ENCODE results near the gene UTP14C. TPM values are rescaled to one million over a fixed set of nuclear protein-coding genes. Genes with fewer than 3 reads are reported as not detected.

Gene UTP14C
- total RNA-seq, 1 experiment from 2014 or later: 11.8 TPM

- CTCF ChIA-PET: no interaction called here
- no TSS peak for BruUV-seq (replicated peaks)
Observed at GRCh38 chr13:51993713-51994112, 30.8 kb upstream of the UTP14C start.

GRCh38 chr13:51995677-51996551 is 28.6 kb upstream of the UTP14C start:
- no peak overlapping the region for H3K27ac Mint-ChIP-seq (ENCODE audit: unreplicated experiment)
- Histone ChIP-seq H3K27me3 (replicated peaks; ENCODE audit: control insufficient read depth, insufficient read depth, low read length) (no peaks in the 10 kb centered on the region), H3K36me3 (ENCODE audit: control insufficient read depth, insufficient read depth, low read length) (no peaks in the 10 kb centered on the region), H3K4me1 (peaks cover 51% of the 10 kb centered on the region), H3K9me3 (no peaks in the 10 kb centered on the region), H3K4me3 (ENCODE audit: low read depth, low read length) (no peak overlapping the region)
- TF ChIP-seq CTCF (IDR thresholded peaks at IDR 0.05; ENCODE audit: insufficient read depth in 1 of 2, low read depth in 1 of 2, low read length in 1 of 2, severe bottlenecking in 1 of 2, unreplicated experiment in 1 of 2): no peak
- BruUV-seq (replicated peaks): no TSS peak
- DNase-seq: no peak
- ChIA-PET POLR2A (no interaction called here), CTCF (interaction anchor here (0.6 kb wide), 1 partner anchor 103 kb away, joined by 3 read pairs; no protein-coding TSS in a partner anchor)
- intact Hi-C loops (cut with micrococcal nuclease; ENCODE audit: unreplicated experiment): loop anchor here (5.0 kb wide), 2 partner anchors 84 to 139 kb away; no protein-coding TSS in a partner anchor
- H3K27me3 Mint-ChIP-seq (ENCODE audit: insufficient read depth, unreplicated experiment): no peaks in the 10 kb centered on the region
- no peaks in the 10 kb centered on the region for H3K9me3 Mint-ChIP-seq (ENCODE audit: unreplicated experiment)
- H3K4me3 Mint-ChIP-seq (ENCODE audit: unreplicated experiment): no peak overlapping the region
- H3K4me1 Mint-ChIP-seq (ENCODE audit: low read depth, unreplicated experiment): peaks cover 44% of the 10 kb centered on the region
- no peaks in the 10 kb centered on the region for H3K36me3 Mint-ChIP-seq (ENCODE audit: insufficient read depth, unreplicated experiment)

More at GRCh38 chr13:51993713-51994112, 30.8 kb upstream of the UTP14C start:
- Mint-ChIP-seq H3K9me3 (ENCODE audit: unreplicated experiment) (no peaks in the 10 kb centered on the region), H3K27me3 (ENCODE audit: insufficient read depth, unreplicated experiment) (no peaks in the 10 kb centered on the region), H3K4me3 (ENCODE audit: unreplicated experiment) (no peak overlapping the region), H3K36me3 (ENCODE audit: insufficient read depth, unreplicated experiment) (no peaks in the 10 kb centered on the region), H3K4me1 (ENCODE audit: low read depth, unreplicated experiment) (peaks cover 23% of the 10 kb centered on the region), H3K27ac (ENCODE audit: unreplicated experiment) (no peak overlapping the region)
- H3K36me3 ChIP-seq (ENCODE audit: control insufficient read depth, insufficient read depth, low read length): no peaks in the 10 kb centered on the region
- H3K4me1 ChIP-seq: peaks cover 38% of the 10 kb centered on the region
- no peaks in the 10 kb centered on the region for H3K27me3 ChIP-seq (replicated peaks; ENCODE audit: control insufficient read depth, insufficient read depth, low read length)
- TF ChIP-seq CTCF (IDR thresholded peaks at IDR 0.05; ENCODE audit: insufficient read depth in 1 of 2, low read depth in 1 of 2, low read length in 1 of 2, severe bottlenecking in 1 of 2, unreplicated experiment in 1 of 2): no peak
- intact Hi-C loops (cut with micrococcal nuclease; ENCODE audit: unreplicated experiment): no loop called here
- no peaks in the 10 kb centered on the region for H3K9me3 ChIP-seq
- DNase-seq: no peak
- POLR2A ChIA-PET: no interaction called here
- H3K4me3 ChIP-seq (ENCODE audit: low read depth, low read length): no peak overlapping the region

GRCh38 chr13:51996641-51997040 is 27.9 kb upstream of the UTP14C start:
- BruUV-seq (replicated peaks): no TSS peak
- Histone ChIP-seq H3K4me3 (ENCODE audit: low read depth, low read length) (no peak overlapping the region), H3K27me3 (replicated peaks; ENCODE audit: control insufficient read depth, insufficient read depth, low read length) (no peaks in the 10 kb centered on the region), H3K4me1 (peaks cover 58% of the 10 kb centered on the region), H3K9me3 (no peaks in the 10 kb centered on the region), H3K36me3 (ENCODE audit: control insufficient read depth, insufficient read depth, low read length) (no peaks in the 10 kb centered on the region)
- Mint-ChIP-seq H3K36me3 (ENCODE audit: insufficient read depth, unreplicated experiment) (no peaks in the 10 kb centered on the region), H3K27ac (ENCODE audit: unreplicated experiment) (no peak overlapping the region), H3K4me1 (ENCODE audit: low read depth, unreplicated experiment) (peaks cover 52% of the 10 kb centered on the region), H3K27me3 (ENCODE audit: insufficient read depth, unreplicated experiment) (no peaks in the 10 kb centered on the region), H3K4me3 (ENCODE audit: unreplicated experiment) (no peak overlapping the region), H3K9me3 (ENCODE audit: unreplicated experiment) (no peaks in the 10 kb centered on the region)
- no peak for DNase-seq
- ChIA-PET CTCF (interaction anchor here (3.7 kb wide), 1 partner anchor 132 kb away, joined by 36 read pairs; the partner anchor contains the start of gene NEK5), POLR2A (interaction anchor here (3.2 kb wide), 1 partner anchor 18 kb away, joined by 14 read pairs; no protein-coding TSS in a partner anchor)
- no peak for TF ChIP-seq CTCF (IDR thresholded peaks at IDR 0.05; ENCODE audit: insufficient read depth in 1 of 2, low read depth in 1 of 2, low read length in 1 of 2, severe bottlenecking in 1 of 2, unreplicated experiment in 1 of 2)
- intact Hi-C loops (cut with micrococcal nuclease; ENCODE audit: unreplicated experiment): loop anchor here (1.0 to 5.0 kb wide), 3 partner anchors 84 to 139 kb away; no protein-coding TSS in a partner anchor

All from Caco-2 (cell line).